T-helper 1 cell treated with Interleukin-12 subunit alpha and Interleukin-12 subunit beta and Interleukin-4 antibody, amounts not matched to agents 30 μg/mL and 1 μg/mL, for 36 hours (primary cell): Measurements from ENCODE around the gene TBRG4.
"Not testable (repeated sequence)": the region's sequence is repeated elsewhere in the genome, so short reads cannot be mapped to it uniquely, and the experiment has no call there.

ENCODE experiments used
- H3K27ac Mint-ChIP-seq: one replicate; pipeline ENCODE4 v1.8.0; 2021; ENCODE audit warnings: mild to moderate bottlenecking, mixed read lengths
- H3K27me3 Mint-ChIP-seq: one replicate; pipeline ENCODE4 v1.8.0; 2021; ENCODE audit warnings: low read depth, mixed read lengths
- H3K36me3 Mint-ChIP-seq: one replicate; pipeline ENCODE4 v1.8.0; 2021; ENCODE audit warnings: low read depth, mixed read lengths
- H3K4me1 Mint-ChIP-seq: one replicate; pipeline ENCODE4 v1.8.0; 2021; ENCODE audit warnings: low read depth, mixed read lengths
- H3K4me3 Mint-ChIP-seq: one replicate; pipeline ENCODE4 v1.8.0; 2021; ENCODE audit warnings: mild to moderate bottlenecking, moderate library complexity, mixed read lengths
- H3K9me3 Mint-ChIP-seq: one replicate; pipeline ENCODE4 v1.8.0; 2021; ENCODE audit warnings: mixed read lengths

TBRG4 gene

GRCh38 chr7:45114926-45115325 lies 3.4 kb upstream of the TBRG4 start:
- Mint-ChIP-seq H3K9me3 (no peaks in the 10 kb centered on the region), H3K27ac (no peak overlapping the region), H3K27me3 (peaks cover 32% of the 10 kb centered on the region), H3K4me1 (peaks cover 22% of the 10 kb centered on the region), H3K36me3 (peaks cover 5% of the 10 kb centered on the region), H3K4me3 (no peak overlapping the region)

- not testable (repeated sequence) for H3K36me3 Mint-ChIP-seq, H3K9me3 Mint-ChIP-seq, H3K4me3 Mint-ChIP-seq, H3K27ac Mint-ChIP-seq
- H3K4me1 Mint-ChIP-seq = peaks cover 23% of the 10 kb centered on the region
- peaks cover 32% of the 10 kb centered on the region for H3K27me3 Mint-ChIP-seq
These were observed 2.8 kb upstream of the TBRG4 start for GRCh38 chr7:45114257-45114656.

- H3K36me3 Mint-ChIP-seq = peaks cover 17% of the 10 kb centered on the region
- peak overlapping the region; percentile 76 for H3K27ac Mint-ChIP-seq
- peaks cover 32% of the 10 kb centered on the region for H3K27me3 Mint-ChIP-seq
- H3K4me1 Mint-ChIP-seq = peaks cover 31% of the 10 kb centered on the region
- H3K9me3 Mint-ChIP-seq = no peaks in the 10 kb centered on the region
- peak overlapping the region; percentile 100 for H3K4me3 Mint-ChIP-seq
These were observed 1.2 kb upstream of the TBRG4 start for GRCh38 chr7:45112648-45113047.

GRCh38 chr7:45108863-45109262 lies 2.6 kb downstream of the TBRG4 start:
- H3K27me3 Mint-ChIP-seq = peaks cover 13% of the 10 kb centered on the region
- H3K9me3 Mint-ChIP-seq = no peaks in the 10 kb centered on the region
- peaks cover 37% of the 10 kb centered on the region for H3K4me1 Mint-ChIP-seq
- peak overlapping the region; percentile 1 for H3K4me3 Mint-ChIP-seq
- H3K36me3 Mint-ChIP-seq = peaks cover 25% of the 10 kb centered on the region
- peak overlapping the region; percentile 6 for H3K27ac Mint-ChIP-seq

GRCh38 chr7:45107356-45107755 lies 4.1 kb downstream of the TBRG4 start:
- Mint-ChIP-seq H3K4me3 (no peak overlapping the region), H3K9me3 (no peaks in the 10 kb centered on the region), H3K4me1 (peaks cover 30% of the 10 kb centered on the region), H3K27ac (no peak overlapping the region), H3K36me3 (peaks cover 30% of the 10 kb centered on the region), H3K27me3 (peaks cover 5% of the 10 kb centered on the region)

- H3K36me3 Mint-ChIP-seq = peaks cover 31% of the 10 kb centered on the region
- no peak overlapping the region for H3K4me3 Mint-ChIP-seq
- H3K4me1 Mint-ChIP-seq = peaks cover 27% of the 10 kb centered on the region
- H3K27me3 Mint-ChIP-seq = peaks cover 4% of the 10 kb centered on the region
- H3K27ac Mint-ChIP-seq = no peak overlapping the region
- no peaks in the 10 kb centered on the region for H3K9me3 Mint-ChIP-seq
These were observed 4.7 kb downstream of the TBRG4 start for GRCh38 chr7:45106820-45107219.

GRCh38 chr7:45105588-45106188 lies 5.8 kb downstream of the TBRG4 start:
- Mint-ChIP-seq H3K27ac (no peak overlapping the region), H3K9me3 (no peaks in the 10 kb centered on the region), H3K4me1 (peaks cover 22% of the 10 kb centered on the region), H3K4me3 (no peak overlapping the region), H3K27me3 (no peaks in the 10 kb centered on the region), H3K36me3 (peaks cover 29% of the 10 kb centered on the region)

GRCh38 chr7:45104844-45105587 lies 6.5 kb downstream of the TBRG4 start:
- no peak overlapping the region for H3K4me3 Mint-ChIP-seq
- H3K4me1 Mint-ChIP-seq = peaks cover 20% of the 10 kb centered on the region
- peaks cover 32% of the 10 kb centered on the region for H3K36me3 Mint-ChIP-seq
- no peak overlapping the region for H3K27ac Mint-ChIP-seq
- H3K9me3 Mint-ChIP-seq = no peaks in the 10 kb centered on the region
- no peaks in the 10 kb centered on the region for H3K27me3 Mint-ChIP-seq

GRCh38 chr7:45103958-45104843 lies 7.3 kb downstream of the TBRG4 start:
- Mint-ChIP-seq H3K9me3 (no peaks in the 10 kb centered on the region), H3K4me3 (no peak overlapping the region), H3K36me3 (peaks cover 36% of the 10 kb centered on the region), H3K27ac (no peak overlapping the region), H3K4me1 (peaks cover 18% of the 10 kb centered on the region), H3K27me3 (no peaks in the 10 kb centered on the region)

GRCh38 chr7:45102785-45103712 lies 8.4 kb downstream of the TBRG4 start:
- no peak overlapping the region for H3K4me3 Mint-ChIP-seq
- no peak overlapping the region for H3K27ac Mint-ChIP-seq
- no peaks in the 10 kb centered on the region for H3K27me3 Mint-ChIP-seq
- H3K9me3 Mint-ChIP-seq = no peaks in the 10 kb centered on the region
- H3K4me1 Mint-ChIP-seq = peaks cover 10% of the 10 kb centered on the region
- H3K36me3 Mint-ChIP-seq = peaks cover 29% of the 10 kb centered on the region

- H3K27me3 Mint-ChIP-seq = no peaks in the 10 kb centered on the region
- no peak overlapping the region for H3K27ac Mint-ChIP-seq
- peaks cover 18% of the 10 kb centered on the region for H3K36me3 Mint-ChIP-seq
- H3K4me3 Mint-ChIP-seq = no peak overlapping the region
- no peaks in the 10 kb centered on the region for H3K4me1 Mint-ChIP-seq
- no peaks in the 10 kb centered on the region for H3K9me3 Mint-ChIP-seq
These were observed 9.7 kb downstream of the TBRG4 start for GRCh38 chr7:45101748-45102147.

GRCh38 chr7:45100761-45101480 lies 10.6 kb downstream of the TBRG4 start:
- H3K36me3 Mint-ChIP-seq = peaks cover 18% of the 10 kb centered on the region
- H3K27ac Mint-ChIP-seq = no peak overlapping the region
- H3K27me3 Mint-ChIP-seq = no peaks in the 10 kb centered on the region
- H3K9me3 Mint-ChIP-seq = no peaks in the 10 kb centered on the region
- H3K4me1 Mint-ChIP-seq = no peaks in the 10 kb centered on the region
- H3K4me3 Mint-ChIP-seq = no peak overlapping the region

- H3K36me3 Mint-ChIP-seq = peaks cover 18% of the 10 kb centered on the region
- no peaks in the 10 kb centered on the region for H3K4me1 Mint-ChIP-seq
- no peak overlapping the region for H3K4me3 Mint-ChIP-seq
- no peaks in the 10 kb centered on the region for H3K27me3 Mint-ChIP-seq
- no peak overlapping the region for H3K27ac Mint-ChIP-seq
- no peaks in the 10 kb centered on the region for H3K9me3 Mint-ChIP-seq
These were observed 11.4 kb downstream of the TBRG4 start for GRCh38 chr7:45099891-45100760.
